Putamen (tissue), 1 donor: ENCODE measurements around the gene RELCH.

ENCODE experiments used
- DNase-seq: peaks from one replicate; pipeline ENCODE4 v3.0.0-alpha.2; 2016; ENCODE audit warnings: low spot score

RELCH gene

GRCh38 chr18:62249478-62250097 lies 62.5 kb downstream of the RELCH start:
- DNase-seq, result peak; percentile 48

DNA sequence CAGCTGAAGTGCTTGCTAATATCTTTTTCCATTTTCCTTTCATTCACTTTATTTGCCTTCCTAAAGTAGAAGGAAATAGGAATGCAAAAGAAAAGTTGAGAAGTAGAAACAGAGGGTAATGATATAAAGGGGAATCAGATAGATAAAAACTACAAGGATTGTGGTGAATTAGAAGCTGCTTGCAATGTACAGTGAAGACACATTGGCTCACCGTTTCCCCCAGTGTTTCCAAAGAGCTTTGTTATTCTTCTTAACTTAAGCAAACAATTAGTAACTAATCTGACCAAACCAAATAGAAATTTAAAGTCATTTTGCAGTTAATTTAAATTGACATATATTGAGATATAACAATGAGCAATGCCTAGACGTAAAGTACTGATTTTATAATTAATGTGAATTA lies 63.4 kb downstream of the RELCH start:
- no peak for DNase-seq

DNA sequence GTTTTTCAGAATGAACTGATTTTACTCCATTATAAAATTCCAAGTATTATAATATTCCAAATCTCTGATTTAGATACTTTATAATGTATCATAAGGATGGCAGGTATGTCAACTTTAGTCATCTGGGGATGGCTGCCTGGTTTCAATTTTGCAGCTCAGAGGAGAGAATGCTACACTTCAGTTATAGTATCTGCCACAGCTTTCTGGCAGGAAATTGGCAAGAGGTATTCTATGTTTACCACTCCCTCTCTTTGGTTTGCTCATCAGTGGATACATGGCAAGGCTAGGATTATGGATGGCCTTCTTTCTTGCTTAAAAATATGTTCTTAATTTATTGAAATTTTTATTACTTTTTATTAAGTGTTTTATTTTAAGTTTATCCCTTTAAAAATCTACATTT lies 71.0 kb downstream of the RELCH start:
- no peak for DNase-seq

GRCh38 chr18:62258616-62259015 lies 71.6 kb downstream of the RELCH start:
- DNase-seq, result peak; percentile 8

DNA sequence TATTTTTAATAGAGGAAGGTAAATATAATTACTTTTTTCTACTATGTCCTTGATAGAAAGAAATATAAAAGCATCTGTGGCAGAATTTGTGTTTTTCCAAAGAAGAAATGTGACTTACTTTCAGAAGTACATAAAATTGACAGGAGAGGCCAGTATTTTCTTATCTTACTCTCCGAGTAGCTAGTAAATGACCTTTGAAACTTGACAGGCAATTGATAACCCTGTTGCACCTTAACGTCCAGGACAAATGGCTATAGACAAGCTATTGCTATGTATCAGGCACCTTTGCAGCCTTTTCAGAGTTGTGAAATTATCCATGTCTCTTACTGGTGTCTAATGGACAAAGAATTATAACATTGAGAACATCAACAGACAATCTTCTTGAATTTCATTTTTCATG lies 75.0 kb downstream of the RELCH start:
- no peak for DNase-seq

DNA sequence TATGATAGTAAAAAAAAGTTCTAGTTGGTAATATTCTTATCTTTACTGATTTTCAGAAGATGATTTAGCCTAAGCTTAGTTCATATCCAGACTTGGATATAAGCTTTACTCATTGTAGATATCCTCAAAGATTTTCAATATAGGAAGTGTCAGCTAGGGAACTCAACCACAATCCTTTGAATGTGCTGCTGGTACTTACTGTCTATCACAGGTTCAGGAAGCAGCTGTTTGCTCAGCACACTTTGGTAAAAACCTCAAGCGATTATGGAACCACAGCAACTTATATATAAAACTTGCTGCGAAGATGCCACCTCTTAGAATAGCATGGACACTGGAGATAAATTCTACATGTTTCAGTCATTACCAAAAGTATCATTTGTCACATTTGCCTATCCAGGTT lies 77.9 kb downstream of the RELCH start:
- no peak for DNase-seq

DNA sequence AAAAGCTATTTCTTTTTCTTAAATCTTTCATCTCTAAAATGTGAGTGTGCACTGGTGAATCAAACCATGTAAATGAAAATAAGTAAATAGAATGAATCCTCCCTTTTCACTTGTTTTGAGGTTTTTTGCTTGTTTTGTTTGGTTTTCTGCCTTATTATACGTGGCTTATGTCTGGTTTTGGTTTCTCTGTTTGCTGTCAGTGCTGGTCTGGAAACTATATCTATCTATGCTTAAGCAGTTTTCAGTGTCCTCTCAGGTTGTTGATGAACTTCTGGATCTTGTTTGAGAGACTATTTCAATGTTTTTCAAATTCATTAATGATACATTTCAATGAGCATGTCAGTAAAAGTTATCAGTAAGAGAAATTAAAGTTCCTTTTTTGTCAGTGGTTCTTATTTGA lies 90.0 kb downstream of the RELCH start:
- no peak for DNase-seq

GRCh38 chr18:62279561-62279960 lies 92.5 kb downstream of the RELCH start:
- no peak for DNase-seq

GRCh38 chr18:62280058-62280457 lies 93.0 kb downstream of the RELCH start:
- no peak for DNase-seq

DNA sequence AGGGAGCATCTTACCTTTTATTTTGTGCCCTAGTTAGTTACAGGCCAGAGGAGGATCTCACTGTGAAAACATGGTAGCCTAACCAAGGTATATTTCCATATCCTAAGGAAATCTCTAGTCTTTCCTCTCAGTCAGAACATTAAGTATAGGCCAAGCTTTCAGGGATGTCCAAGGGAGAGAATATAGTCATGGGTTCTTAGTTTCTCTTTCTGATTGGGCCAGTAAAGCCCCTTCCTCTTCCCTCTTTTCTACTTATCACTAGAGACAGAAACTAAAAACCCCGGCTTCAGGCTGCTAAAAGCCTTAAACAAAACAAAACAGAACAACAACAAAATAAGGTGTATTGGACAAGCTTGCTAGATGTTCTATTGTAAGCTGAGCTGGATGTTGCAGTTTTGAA lies 93.7 kb downstream of the RELCH start:
- DNase-seq, result no peak

DNA sequence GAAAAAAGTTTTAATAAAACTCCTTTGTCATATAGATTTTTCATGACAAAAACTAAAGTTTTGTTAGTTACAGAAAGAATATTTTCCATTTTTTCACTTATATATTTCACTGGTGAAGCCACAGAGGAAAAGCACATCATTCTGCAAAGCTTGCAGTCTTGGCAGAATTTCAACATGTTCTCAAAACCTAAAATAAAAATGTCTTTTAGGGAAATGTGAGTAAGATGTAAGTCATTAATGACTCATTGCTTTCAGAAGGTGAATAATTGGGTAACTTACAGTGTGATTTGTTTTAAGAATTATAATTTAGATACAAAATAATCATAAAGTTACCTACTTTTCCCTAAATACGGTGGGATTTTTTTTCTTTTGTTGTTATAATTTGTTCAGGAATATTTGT lies 94.6 kb downstream of the RELCH start:
- peak; percentile 59 for DNase-seq

- no peak for DNase-seq
These were observed 95.2 kb downstream of the RELCH start for GRCh38 chr18:62282188-62282629.

GRCh38 chr18:62284637-62285036 lies 97.6 kb downstream of the RELCH start:
- no peak for DNase-seq

DNA sequence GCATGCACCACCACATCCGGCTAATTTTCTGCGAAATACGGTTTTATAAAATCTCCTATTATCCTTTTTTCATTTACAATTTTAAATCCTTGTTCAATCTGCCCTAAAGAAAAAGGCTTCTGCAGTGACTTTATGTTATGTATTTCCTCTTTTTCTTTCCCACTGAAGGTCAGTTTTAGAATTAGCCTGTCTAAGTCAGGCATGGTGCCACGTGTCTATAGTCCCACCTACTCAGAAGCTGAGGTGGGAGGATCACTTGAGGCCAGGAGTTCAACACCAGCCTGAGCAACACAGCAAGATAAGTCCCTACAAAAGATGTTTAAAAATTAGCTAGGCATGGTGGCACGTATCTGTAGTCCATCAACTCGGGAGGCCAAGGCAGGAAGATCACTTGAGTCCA lies 98.2 kb downstream of the RELCH start:
- no peak for DNase-seq

GRCh38 chr18:62287781-62288664 lies 101.0 kb downstream of the RELCH start:
- DNase-seq, result no peak

GRCh38 chr18:62288665-62289008 lies 101.6 kb downstream of the RELCH start:
- no peak for DNase-seq

- DNase-seq, result no peak
These were observed 102.0 kb downstream of the RELCH start for GRCh38 chr18:62289047-62289446.

DNA sequence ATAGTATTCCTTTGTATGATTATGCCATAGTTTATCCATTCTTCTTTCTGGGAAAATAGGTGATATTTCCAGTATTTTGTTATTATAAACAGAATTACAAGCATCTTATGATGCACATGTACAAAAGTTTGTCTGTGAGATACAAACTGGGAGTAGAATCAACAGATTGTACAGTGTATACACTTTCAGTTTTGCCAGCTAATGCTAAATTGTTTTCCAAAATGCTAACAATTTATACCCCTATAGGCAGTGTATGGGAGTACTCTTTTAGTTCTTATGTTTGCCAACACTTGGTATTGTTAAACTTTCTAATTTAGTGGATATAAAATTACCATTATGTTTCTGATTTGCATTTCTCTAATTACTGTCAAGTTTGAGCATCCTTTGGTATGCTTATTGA lies 107.0 kb downstream of the RELCH start:
- no peak for DNase-seq

GRCh38 chr18:62300359-62300963 lies 113.4 kb downstream of the RELCH start:
- no peak for DNase-seq

GRCh38 chr18:62301322-62301721 lies 114.3 kb downstream of the RELCH start:
- DNase-seq, result no peak

- no peak for DNase-seq
These were observed 125.8 kb downstream of the RELCH start for GRCh38 chr18:62312851-62313250.

- DNase-seq, result no peak
These were observed 131.4 kb downstream of the RELCH start for GRCh38 chr18:62318228-62319180.
